Aorta (tissue), 5 donors: ENCODE data around the gene ANXA4. TPM values are rescaled to one million over a fixed set of nuclear protein-coding genes. Genes with fewer than 3 reads are reported as not detected.
"Not testable (repeated sequence)": the region's sequence is repeated elsewhere in the genome, so short reads cannot be mapped to it uniquely, and the experiment has no call there.

Experiments used
- ATAC-seq: fragments of 200-7000 bp; cut with Tn5 transposase; one replicate; pipeline ENCODE4 v1.9.1; 2022; ENCODE audit warnings: moderate library complexity; ENCODE audit not compliant: low FRiP score
- DNase-seq, 2 donors: peaks; one replicate each; pipeline ENCODE4 v3.0.0-alpha.2; 2020
- H3K27ac ChIP-seq, 2 donors: one replicate each; pipeline ENCODE4 v1.5.1; 2013; ENCODE audit warnings: low read length in 2 of 2, mild to moderate bottlenecking in 2 of 2, moderate library complexity in 2 of 2, control low read depth in 1 of 2, inconsistent platforms in 1 of 2, low read depth in 1 of 2
- H3K27me3 ChIP-seq, 2 donors: one replicate each; pipeline ENCODE4 v1.6.1; 2013; ENCODE audit warnings: control low read depth in 1 of 2, low read length in 1 of 2, mild to moderate bottlenecking in 1 of 2, moderate library complexity in 1 of 2; ENCODE audit not compliant: insufficient read depth in 2 of 2, control insufficient read depth in 1 of 2
- H3K36me3 ChIP-seq, 2 donors: one replicate each; pipeline ENCODE4 v1.6.1; 2013; ENCODE audit warnings: control low read depth in 1 of 2, low read length in 1 of 2, mild to moderate bottlenecking in 1 of 2; ENCODE audit not compliant: insufficient read depth in 2 of 2, control insufficient read depth in 1 of 2
- H3K4me1 ChIP-seq, 2 donors: one replicate each; pipeline ENCODE4 v1.6.1; 2013; ENCODE audit warnings: low read length in 2 of 2, control low read depth in 1 of 2, mild to moderate bottlenecking in 1 of 2, moderate library complexity in 1 of 2; ENCODE audit not compliant: insufficient read depth in 2 of 2, control insufficient read depth in 1 of 2
- H3K4me3 ChIP-seq, 2 donors: one replicate each; pipeline ENCODE4 v1.5.1; 2013; ENCODE audit warnings: low read length in 2 of 2, control low read depth in 1 of 2, mild to moderate bottlenecking in 1 of 2
- H3K9me3 ChIP-seq: one replicate; pipeline ENCODE4 v1.6.1; 2013; ENCODE audit warnings: mild to moderate bottlenecking, low read length; ENCODE audit not compliant: control insufficient read depth
- WGBS, 2 donors: extraction: QIAGEN DNeasy Blood & Tissue Kit; methylation state at CpG; one replicate each; pipeline ENCODE4 v1.1.7; 2013; 5-methylcytosine and 5-hydroxymethylcytosine counted together
- intact Hi-C, 2 donors: fragments of 100-400 bp; cut with DNase I; formaldehyde crosslinking; loops; one replicate each; pipeline versions ENCODE4 v1.14.2 to v1.15.0; 2022
- polyA plus RNA-seq, 2 donors: library from polyadenylated mRNA; stranded (reverse); fragments of 200-250 nt; gene quantifications; one replicate each; pipeline ENCODE4 v1.2.3, GENCODE V29; 2013
- total RNA-seq, 2 donors: library from RNA; stranded (reverse); fragmentation: NEBNext Ultra II Directional; extraction: Animal tissue kit (Norgen Biotek cat#: 25700); gene quantifications; one replicate each; pipeline ENCODE4 v1.2.1, GENCODE V29; 2021
- donor health status: healthy with polysubstance abuse.
- donor health status: Bipolar disorder and iron deficiency.
- donor health status: DM: no; HTN: no; CAD: no.
- donor health status: DM: no; HTN: no; CAD: no.
- donor health status: DM: yes; HTN: yes; CAD: no.

The ANXA4 gene
- total and polyA plus RNA-seq, 4 donors: 73.0 to 120 (median 92.2) TPM

GRCh38 chr2:69774258-69774983 is 32.5 kb downstream of the ANXA4 start:
- H3K27me3 ChIP-seq, H3K4me3 ChIP-seq, intact Hi-C loops, ATAC-seq, H3K9me3 ChIP-seq, DNase-seq, H3K4me1 ChIP-seq, H3K36me3 ChIP-seq: not testable (repeated sequence)
- WGBS, 2 donors: 93 to 94% methylated on average over 13 of the region's 13 CpGs
- H3K27ac ChIP-seq: peak overlapping the region in 1 of 2 donors; percentile 32

- ATAC-seq (no peak), DNase-seq (no peak)
- H3K36me3 ChIP-seq: no peaks in the 10 kb centered on the region
- no peaks in the 10 kb centered on the region for H3K27me3 ChIP-seq
- intact Hi-C loops: no loop called here
- H3K9me3 ChIP-seq: no peaks in the 10 kb centered on the region
- peaks cover 2 to 7% of the 10 kb centered on the region in 2 donors for H3K4me1 ChIP-seq
- peak overlapping the region in 1 of 2 donors; percentile 11 for H3K4me3 ChIP-seq
- H3K27ac ChIP-seq: peak overlapping the region in 1 of 2 donors; percentile 29
- 21 to 25% methylated on average over 7 of the region's 7 CpGs for WGBS, 2 donors
These were observed 33.3 kb downstream of the ANXA4 start for GRCh38 chr2:69774984-69775982.

GRCh38 chr2:69776886-69777785 is 35.2 kb downstream of the ANXA4 start:
- H3K36me3 ChIP-seq: no peaks in the 10 kb centered on the region
- no peaks in the 10 kb centered on the region for H3K27me3 ChIP-seq
- intact Hi-C loops: no loop called here
- peaks cover 2 to 7% of the 10 kb centered on the region in 2 donors for H3K4me1 ChIP-seq
- no peaks in the 10 kb centered on the region for H3K9me3 ChIP-seq
- no peak overlapping the region for H3K4me3 ChIP-seq
- DNase-seq (no peak), ATAC-seq (no peak)
- H3K27ac ChIP-seq: no peak overlapping the region
- WGBS, 2 donors: 92 to 93% methylated on average over 9 of the region's 9 CpGs

GRCh38 chr2:69777786-69778105 is 35.8 kb downstream of the ANXA4 start:
- Histone ChIP-seq H3K4me3 (no peak overlapping the region), H3K27me3 (no peaks in the 10 kb centered on the region), H3K36me3 (no peaks in the 10 kb centered on the region), H3K4me1 (peaks cover 2 to 7% of the 10 kb centered on the region in 2 donors), H3K9me3 (no peaks in the 10 kb centered on the region), H3K27ac (no peak overlapping the region)
- 81 to 91% methylated on average over 4 of the region's 4 CpGs for WGBS, 2 donors
- ATAC-seq (no peak), DNase-seq (no peak)
- intact Hi-C loops: no loop called here

- Histone ChIP-seq H3K27me3 (no peaks in the 10 kb centered on the region), H3K9me3 (no peaks in the 10 kb centered on the region), H3K4me3 (no peak overlapping the region), H3K4me1 (peaks cover 0 to 7% of the 10 kb centered on the region in 2 donors), H3K36me3 (no peaks in the 10 kb centered on the region), H3K27ac (no peak overlapping the region)
- no peak for DNase-seq
- intact Hi-C loops: no loop called here
- ATAC-seq: no peak
- 83% methylated on average over 5 of the region's 5 CpGs for WGBS, 2 donors
These were observed 37.5 kb downstream of the ANXA4 start for GRCh38 chr2:69779258-69780001.

- Histone ChIP-seq H3K36me3 (no peaks in the 10 kb centered on the region), H3K27ac (no peak overlapping the region), H3K27me3 (no peaks in the 10 kb centered on the region), H3K9me3 (no peaks in the 10 kb centered on the region), H3K4me1 (no peaks in the 10 kb centered on the region), H3K4me3 (no peak overlapping the region)
- 73 to 77% methylated on average over 5 of the region's 5 CpGs for WGBS, 2 donors
- DNase-seq (no peak), ATAC-seq (no peak)
- intact Hi-C loops: no loop called here
These were observed 39.0 kb downstream of the ANXA4 start for GRCh38 chr2:69780921-69781320.

GRCh38 chr2:69781321-69782248 is 39.7 kb downstream of the ANXA4 start:
- H3K27me3 ChIP-seq: no peaks in the 10 kb centered on the region
- no peak for ATAC-seq
- 66 to 73% methylated on average over 5 of the region's 5 CpGs for WGBS, 2 donors
- H3K36me3 ChIP-seq: no peaks in the 10 kb centered on the region
- H3K4me3 ChIP-seq: no peak overlapping the region
- H3K27ac ChIP-seq: no peak overlapping the region
- H3K4me1 ChIP-seq: no peaks in the 10 kb centered on the region
- H3K9me3 ChIP-seq: no peaks in the 10 kb centered on the region
- intact Hi-C loops: no loop called here
- DNase-seq: no peak
